Right lobe of liver (tissue), 6 donors: ENCODE measurements around the gene YBX2. TPM values are rescaled to one million over a fixed set of nuclear protein-coding genes. Genes with fewer than 3 reads are reported as not detected.

Experiments
- ATAC-seq, 4 donors: fragments of 200-7000 bp; cut with Tn5 transposase; one replicate each; pipeline ENCODE4 v1.9.1; 2020; ENCODE audit warnings: mild to moderate bottlenecking in 4 of 4, moderate library complexity in 4 of 4
- DNase-seq, 3 donors: peaks; one replicate each; pipeline ENCODE4 v3.0.0-alpha.2; 2020
- H3K27ac ChIP-seq, 3 donors: fragments of 200-600 bp; one replicate each; pipeline ENCODE4 v1.8.0; 2022
- H3K27me3 ChIP-seq, 2 donors: fragments of 200-600 bp; one replicate each; pipeline ENCODE4 v1.8.0; 2022
- H3K36me3 ChIP-seq, 4 donors: fragments of 200-600 bp; sonication (generic) in 1 of 4; one replicate each; pipeline versions ENCODE4 v1.5.1 to v1.8.0; 2017 to 2022; ENCODE audit warnings: control low read depth in 1 of 4
- H3K4me1 ChIP-seq, 4 donors: fragments of 200-600 bp; sonication (generic) in 1 of 4; one replicate each; pipeline versions ENCODE4 v1.5.1 to v1.8.0; 2017 to 2022; ENCODE audit warnings: control low read depth in 1 of 4
- H3K4me3 ChIP-seq, 3 donors: fragments of 200-600 bp; one replicate each; pipeline ENCODE4 v1.8.0; 2022
- H3K9me3 ChIP-seq, 4 donors: fragments of 200-600 bp; sonication (generic) in 1 of 4; one replicate each; pipeline versions ENCODE4 v1.5.1 to v1.8.0; 2017 to 2022; ENCODE audit warnings: control low read depth in 1 of 4
- CTCF ChIP-seq, 4 donors: fragments of 200-600 bp in 3 of 4; fragments of 450-650 bp in 1 of 4; IDR thresholded peaks; one replicate each; pipeline versions ENCODE4 v1.5.1 to v1.8.0; 2016 to 2022; ENCODE audit warnings: antibody characterized with exemption in 4 of 4, mild to moderate bottlenecking in 2 of 4
- POLR2A ChIP-seq: fragments of 450-650 bp; IDR thresholded peaks from one replicate; pipeline ENCODE4 v1.6.1; 2017; ENCODE audit warnings: antibody characterized with exemption, mild to moderate bottlenecking
- WGBS: methylation state at CpG from one replicate; pipeline ENCODE4 v1.1.6; 2018; ENCODE audit warnings: low coverage, low lambda C conversion rate; ENCODE audit not compliant: insufficient coverage; ENCODE audit errors: missing lambda C conversion rate; 5-methylcytosine and 5-hydroxymethylcytosine counted together
- intact Hi-C, 2 donors: fragments of 100-400 bp; cut with DNase I; formaldehyde crosslinking; loops; one replicate each; pipeline versions ENCODE4 v1.11.2 to v1.14.1; 2022
- total RNA-seq, 6 experiments: library from RNA; depleted of rRNA in 2 of 6; stranded (reverse); fragments of >200 nt in 2 of 6; fragmentation: NEBNext Ultra II Directional in 3 of 6; extraction: Animal tissue kit (Norgen Biotek cat#: 25700) in 3 of 6; gene quantifications; one replicate each; pipeline versions ENCODE4 v1.1.0 to v1.2.4, GENCODE V29; 2016 to 2023
- donor health status: DM: no; HTN: yes; CAD: no.
- donor health status: DM: no; HTN: no; CAD: no.
- donor health status: DM: no; HTN: no; CAD: no.
- donor health status: DM: no; HTN: yes; CAD: no.
- donor health status: DM: no; HTN: yes; CAD: no.

Gene YBX2
- total RNA-seq, 6 experiments from 2014 or later, result 0.27 to 1.7 (median 0.90) TPM

- no peak for TF ChIP-seq POLR2A
- no peak for TF ChIP-seq CTCF (IDR thresholded peaks at IDR 0.05)
- ATAC-seq (no peak), DNase-seq (no peak)
- WGBS, result 64% methylated on average over 6 of the region's 8 CpGs
- intact Hi-C loops, result loop anchor here in 1 of 2 donors (10.0 kb wide), 1 partner anchor 65 kb away; no protein-coding TSS in a partner anchor
- H3K4me3 ChIP-seq, result no peak overlapping the region
- H3K36me3 ChIP-seq, result no peaks in the 10 kb centered on the region
- H3K27ac ChIP-seq, result no peak overlapping the region
- H3K4me1 ChIP-seq, result peaks cover 0 to 20% (median 2%) of the 10 kb centered on the region in 4 donors
- no peaks in the 10 kb centered on the region for H3K9me3 ChIP-seq
- no peaks in the 10 kb centered on the region for H3K27me3 ChIP-seq
These were observed 15.0 kb downstream of the YBX2 start for GRCh38 chr17:7279448-7279847.

- no peak for TF ChIP-seq POLR2A
- no peak for TF ChIP-seq CTCF (IDR thresholded peaks at IDR 0.05)
- Histone ChIP-seq H3K9me3 (no peaks in the 10 kb centered on the region), H3K4me1 (peaks cover 0 to 18% (median 5%) of the 10 kb centered on the region in 4 donors), H3K36me3 (no peaks in the 10 kb centered on the region), H3K27ac (no peak overlapping the region), H3K4me3 (no peak overlapping the region), H3K27me3 (no peaks in the 10 kb centered on the region)
- ATAC-seq, result no peak
- intact Hi-C loops, result no loop called here
- no peak for DNase-seq
- 5% methylated on average over 1 of the region's 1 CpG for WGBS
These were observed 27.7 kb downstream of the YBX2 start for GRCh38 chr17:7266784-7267183.

- H3K27ac ChIP-seq, result peak overlapping the region in 1 of 3 donors; percentile 96
- peaks cover 0 to 38% (median 6%) of the 10 kb centered on the region in 4 donors for H3K4me1 ChIP-seq
- WGBS, result 53% methylated on average over 2 of the region's 4 CpGs
- H3K36me3 ChIP-seq, result peaks cover 0 to 4% (median 0%) of the 10 kb centered on the region in 4 donors
- intact Hi-C loops, result no loop called here
- no peak for ATAC-seq
- H3K4me3 ChIP-seq, result no peak overlapping the region
- DNase-seq, result no peak
- no peaks in the 10 kb centered on the region for H3K27me3 ChIP-seq
- H3K9me3 ChIP-seq, result no peaks in the 10 kb centered on the region
- no peak for TF ChIP-seq POLR2A
- TF ChIP-seq CTCF (IDR thresholded peaks at IDR 0.05), result no peak
These were observed 30.7 kb downstream of the YBX2 start for GRCh38 chr17:7263801-7264078.

- peaks cover 0 to 4% (median 0%) of the 10 kb centered on the region in 4 donors for H3K36me3 ChIP-seq
- 13% methylated on average over 23 of the region's 26 CpGs for WGBS
- H3K4me1 ChIP-seq, result peaks cover 0 to 44% (median 9%) of the 10 kb centered on the region in 4 donors
- no peaks in the 10 kb centered on the region for H3K27me3 ChIP-seq
- H3K4me3 ChIP-seq, result peak overlapping the region; percentile 64 to 73 (median 66)
- DNase-seq (peak in 1 of 3 donors; percentile 62), ATAC-seq (peak in 1 of 4 donors; percentile 7)
- no peaks in the 10 kb centered on the region for H3K9me3 ChIP-seq
- peak overlapping the region in 2 of 3 donors; percentile 44 to 96 for H3K27ac ChIP-seq
- intact Hi-C loops, result no loop called here
- no peak for TF ChIP-seq POLR2A
- TF ChIP-seq CTCF (IDR thresholded peaks at IDR 0.05), result no peak
These were observed 31.3 kb downstream of the YBX2 start for GRCh38 chr17:7262935-7263800.
